Suprapubic skin (tissue), 4 donors: Measurements from ENCODE around the gene ARHGDIB. TPM values are rescaled to one million over a fixed set of nuclear protein-coding genes. Genes with fewer than 3 reads are reported as not detected.
A peak's percentile ranks its signal among the peaks of the same experiment; 100 is the strongest.

Experiments used
- DNase-seq, 2 donors: peaks; one replicate each; pipeline ENCODE4 v3.0.0-alpha.2; 2019; ENCODE audit warnings: low spot score in 2 of 2
- H3K27ac ChIP-seq: fragments of 200-600 bp; sonication (generic); one replicate; pipeline ENCODE4 v1.5.1; 2019
- H3K27me3 ChIP-seq: fragments of 200-600 bp; sonication (generic); one replicate; pipeline ENCODE4 v1.5.1; 2019
- H3K36me3 ChIP-seq: fragments of 200-600 bp; sonication (generic); one replicate; pipeline ENCODE4 v1.5.1; 2019
- H3K4me1 ChIP-seq: fragments of 200-600 bp; sonication (generic); one replicate; pipeline ENCODE4 v1.5.1; 2019
- H3K4me3 ChIP-seq: fragments of 200-600 bp; sonication (generic); one replicate; pipeline ENCODE4 v1.5.1; 2019; ENCODE audit warnings: mild to moderate bottlenecking
- H3K9me3 ChIP-seq: fragments of 200-600 bp; sonication (generic); one replicate; pipeline ENCODE4 v1.5.1; 2019
- EP300 ChIP-seq: sonication (generic); formaldehyde crosslinking; IDR thresholded peaks from one replicate; pipeline ENCODE4 v1.6.1; 2017; ENCODE audit warnings: antibody characterized with exemption
- POLR2A ChIP-seq, 2 donors: fragments of 450-650 bp; IDR thresholded peaks; one replicate each; pipeline ENCODE4 v1.6.1; 2017; ENCODE audit warnings: antibody characterized with exemption in 2 of 2, mild to moderate bottlenecking in 2 of 2, moderate library complexity in 2 of 2
- POLR2AphosphoS5 ChIP-seq, 3 donors: sonication (generic); formaldehyde crosslinking; IDR thresholded peaks; one replicate each; pipeline ENCODE4 v1.6.1; 2017; ENCODE audit warnings: antibody characterized with exemption in 3 of 3
- WGBS: methylation state at CpG from one replicate; pipeline ENCODE4 v1.1.5; 2018; 5-methylcytosine and 5-hydroxymethylcytosine counted together
- total RNA-seq, 4 donors: library from RNA; depleted of rRNA; stranded (reverse); fragments of >200 nt; gene quantifications; one replicate each; pipeline ENCODE4 v1.1.0, GENCODE V29; 2016
- TF ChIP-seq, protein P1 (sequence below), 2 donors: fragments of 200-600 bp in 1 of 2; fragments of 450-650 bp in 1 of 2; sonication (generic) in 1 of 2; IDR thresholded peaks; one replicate each; pipeline ENCODE4 v1.5.1; 2016 to 2019; ENCODE audit warnings: antibody characterized with exemption in 2 of 2, mild to moderate bottlenecking in 1 of 2, moderate library complexity in 1 of 2

ARHGDIB gene
- total RNA-seq, 4 donors from 2014 or later, result 74.7 to 109 (median 85.4) TPM

DNA sequence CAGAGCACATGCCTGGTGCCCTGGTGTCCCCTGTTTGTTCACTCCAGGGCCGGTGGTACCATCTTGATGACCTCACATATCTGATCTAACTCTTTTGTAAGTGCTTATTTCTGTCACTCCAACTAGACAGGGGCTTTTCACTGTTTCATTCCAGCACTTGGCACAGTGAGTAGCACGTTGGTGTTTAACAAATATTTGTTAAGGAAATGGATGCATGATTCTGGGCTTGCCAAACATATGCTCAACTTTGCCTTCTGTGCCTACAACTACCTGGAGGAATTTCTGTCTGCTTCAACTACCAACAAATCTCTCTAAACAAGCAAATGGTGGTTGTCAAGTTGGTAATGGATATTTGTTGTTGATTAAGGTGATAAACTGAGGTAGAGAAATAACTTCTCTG lies 43.0 kb upstream of the ARHGDIB start:
- Histone ChIP-seq H3K27ac (no peak overlapping the region), H3K27me3 (no peaks in the 10 kb centered on the region), H3K4me3 (no peak overlapping the region), H3K4me1 (peaks cover 18% of the 10 kb centered on the region), H3K9me3 (no peaks in the 10 kb centered on the region), H3K36me3 (no peaks in the 10 kb centered on the region)
- TF ChIP-seq POLR2A (IDR thresholded peaks at IDR 0.05) (no peak), POLR2AphosphoS5 (IDR thresholded peaks at IDR 0.05) (no peak), EP300 (no peak)
- TF ChIP-seq, protein P1, sequence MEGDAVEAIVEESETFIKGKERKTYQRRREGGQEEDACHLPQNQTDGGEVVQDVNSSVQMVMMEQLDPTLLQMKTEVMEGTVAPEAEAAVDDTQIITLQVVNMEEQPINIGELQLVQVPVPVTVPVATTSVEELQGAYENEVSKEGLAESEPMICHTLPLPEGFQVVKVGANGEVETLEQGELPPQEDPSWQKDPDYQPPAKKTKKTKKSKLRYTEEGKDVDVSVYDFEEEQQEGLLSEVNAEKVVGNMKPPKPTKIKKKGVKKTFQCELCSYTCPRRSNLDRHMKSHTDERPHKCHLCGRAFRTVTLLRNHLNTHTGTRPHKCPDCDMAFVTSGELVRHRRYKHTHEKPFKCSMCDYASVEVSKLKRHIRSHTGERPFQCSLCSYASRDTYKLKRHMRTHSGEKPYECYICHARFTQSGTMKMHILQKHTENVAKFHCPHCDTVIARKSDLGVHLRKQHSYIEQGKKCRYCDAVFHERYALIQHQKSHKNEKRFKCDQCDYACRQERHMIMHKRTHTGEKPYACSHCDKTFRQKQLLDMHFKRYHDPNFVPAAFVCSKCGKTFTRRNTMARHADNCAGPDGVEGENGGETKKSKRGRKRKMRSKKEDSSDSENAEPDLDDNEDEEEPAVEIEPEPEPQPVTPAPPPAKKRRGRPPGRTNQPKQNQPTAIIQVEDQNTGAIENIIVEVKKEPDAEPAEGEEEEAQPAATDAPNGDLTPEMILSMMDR (IDR thresholded peaks at IDR 0.05), result no peak
- WGBS, result 85% methylated on average over 2 of the region's 2 CpGs
- DNase-seq, result no peak

DNA sequence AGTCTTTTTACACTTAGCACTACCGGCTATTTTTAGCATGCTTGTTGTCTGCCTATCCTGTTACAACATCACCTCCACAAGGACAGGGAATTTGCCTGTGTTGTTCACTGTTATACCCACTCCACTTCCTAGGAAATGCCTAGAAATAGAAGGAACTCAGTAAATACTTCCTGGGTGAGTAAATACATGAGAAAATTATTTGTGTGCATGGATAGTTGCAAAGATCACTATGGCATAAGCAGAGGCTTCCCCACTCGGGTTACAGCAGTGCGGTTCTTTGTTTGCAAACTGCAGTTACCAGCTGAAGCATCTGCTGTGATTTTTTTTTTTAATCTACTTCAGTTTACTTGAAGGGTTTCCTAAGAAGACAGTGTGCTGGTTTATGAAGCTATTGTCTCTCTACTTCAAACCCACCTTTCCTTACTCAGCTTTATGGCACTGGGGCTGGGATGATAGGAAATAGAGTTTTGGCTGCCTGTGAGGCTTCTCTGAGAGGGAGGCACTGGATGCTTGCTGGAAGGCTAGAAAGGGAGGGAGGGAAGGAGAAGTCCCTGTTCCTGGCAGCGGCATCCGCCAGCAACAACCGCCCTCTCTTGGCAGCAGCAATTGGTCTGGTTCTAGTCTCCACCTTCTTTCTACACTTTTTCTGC lies 40.5 kb upstream of the ARHGDIB start:
- Histone ChIP-seq H3K27ac (no peak overlapping the region), H3K9me3 (no peaks in the 10 kb centered on the region), H3K27me3 (no peaks in the 10 kb centered on the region), H3K4me3 (no peak overlapping the region), H3K4me1 (peaks cover 23% of the 10 kb centered on the region), H3K36me3 (no peaks in the 10 kb centered on the region)
- 20% methylated on average over 6 of the region's 6 CpGs for WGBS
- peak in 1 of 2 donors; percentile 66 for DNase-seq
- TF ChIP-seq EP300, result no peak
- TF ChIP-seq POLR2A (IDR thresholded peaks at IDR 0.05), result no peak
- no peak for TF ChIP-seq POLR2AphosphoS5 (IDR thresholded peaks at IDR 0.05)
- TF ChIP-seq, protein P1 (IDR thresholded peaks at IDR 0.05), result no peak

DNA sequence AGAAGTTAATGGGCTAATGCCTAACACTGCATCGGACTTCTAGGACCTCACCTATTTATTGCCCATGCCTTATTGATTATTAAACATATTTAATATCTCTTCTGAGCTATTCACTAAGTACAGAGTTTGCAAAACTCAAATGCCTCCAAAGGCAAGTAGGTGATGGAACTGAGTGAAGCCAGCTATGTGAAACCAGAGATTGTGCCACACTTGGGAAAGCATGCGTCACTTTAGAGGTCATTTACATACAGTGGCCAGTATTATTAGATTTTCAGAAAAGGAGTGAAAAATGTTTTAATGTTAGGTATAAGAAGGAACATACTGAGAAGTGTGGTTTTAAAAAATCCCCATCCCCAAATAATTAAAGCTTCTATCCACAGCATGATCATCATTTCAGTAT lies 39.2 kb upstream of the ARHGDIB start:
- Histone ChIP-seq H3K4me1 (peaks cover 23% of the 10 kb centered on the region), H3K9me3 (no peaks in the 10 kb centered on the region), H3K4me3 (no peak overlapping the region), H3K27ac (no peak overlapping the region), H3K36me3 (no peaks in the 10 kb centered on the region), H3K27me3 (no peaks in the 10 kb centered on the region)
- 93% methylated on average over 2 of the region's 2 CpGs for WGBS
- no peak for TF ChIP-seq EP300
- TF ChIP-seq POLR2A (IDR thresholded peaks at IDR 0.05), result no peak
- no peak for TF ChIP-seq POLR2AphosphoS5 (IDR thresholded peaks at IDR 0.05)
- TF ChIP-seq, protein P1 (IDR thresholded peaks at IDR 0.05), result no peak
- no peak for DNase-seq

- no peaks in the 10 kb centered on the region for H3K9me3 ChIP-seq
- no peaks in the 10 kb centered on the region for H3K36me3 ChIP-seq
- WGBS, result 63% methylated on average over 2 of the region's 2 CpGs
- H3K4me1 ChIP-seq, result peaks cover 23% of the 10 kb centered on the region
- H3K27me3 ChIP-seq, result no peaks in the 10 kb centered on the region
- TF ChIP-seq, protein P1 (IDR thresholded peaks at IDR 0.05), result no peak
- TF ChIP-seq POLR2AphosphoS5 (IDR thresholded peaks at IDR 0.05), result no peak
- TF ChIP-seq POLR2A (IDR thresholded peaks at IDR 0.05), result no peak
- no peak for TF ChIP-seq EP300
- DNase-seq, result no peak
- H3K4me3 ChIP-seq, result no peak overlapping the region
- H3K27ac ChIP-seq, result no peak overlapping the region
Measured at GRCh38 chr12:14999695-15000365, 38.4 kb upstream of the ARHGDIB start.

- Histone ChIP-seq H3K36me3 (no peaks in the 10 kb centered on the region), H3K4me3 (no peak overlapping the region), H3K9me3 (no peaks in the 10 kb centered on the region), H3K27ac (no peak overlapping the region), H3K27me3 (no peaks in the 10 kb centered on the region), H3K4me1 (peaks cover 23% of the 10 kb centered on the region)
- TF ChIP-seq POLR2A (IDR thresholded peaks at IDR 0.05), result no peak
- no peak for TF ChIP-seq POLR2AphosphoS5 (IDR thresholded peaks at IDR 0.05)
- no peak for TF ChIP-seq EP300
- TF ChIP-seq, protein P1 (IDR thresholded peaks at IDR 0.05), result no peak
- DNase-seq, result no peak
- WGBS, result 88% methylated on average over 2 of the region's 2 CpGs
Measured at GRCh38 chr12:14999021-14999694, 37.8 kb upstream of the ARHGDIB start.
